ENCODE results near the gene ACACA.

ACACA gene

GRCh38 chr17:37047631-37048104 is 359.0 kb downstream of the ACACA start:
- TF ChIP-seq ZNF274 (IDR thresholded peaks at IDR 0.05; ENCODE audit: low read depth, low read length): no peak
- H3K4me3 ChIP-seq (ENCODE audit: low read length): no peak overlapping the region

- TF ChIP-seq ZNF274 (IDR thresholded peaks at IDR 0.05; ENCODE audit: low read depth, low read length): no peak
- H3K4me3 ChIP-seq (ENCODE audit: low read length): no peak overlapping the region
Measured at GRCh38 chr17:37045351-37045922, 361.2 kb downstream of the ACACA start.

- no peak overlapping the region for H3K4me3 ChIP-seq (ENCODE audit: low read length)
- no peak for TF ChIP-seq ZNF274 (IDR thresholded peaks at IDR 0.05; ENCODE audit: low read depth, low read length)
Measured at GRCh38 chr17:37043201-37043600, 363.4 kb downstream of the ACACA start.

GRCh38 chr17:37041932-37042331 is 364.7 kb downstream of the ACACA start:
- TF ChIP-seq ZNF274 (IDR thresholded peaks at IDR 0.05; ENCODE audit: low read depth, low read length): no peak
- H3K4me3 ChIP-seq (ENCODE audit: low read length): no peak overlapping the region

GRCh38 chr17:37039269-37039668 is 367.4 kb downstream of the ACACA start:
- no peak for TF ChIP-seq ZNF274 (IDR thresholded peaks at IDR 0.05; ENCODE audit: low read depth, low read length)
- H3K4me3 ChIP-seq (ENCODE audit: low read length): no peak overlapping the region

- no peak overlapping the region for H3K4me3 ChIP-seq (ENCODE audit: low read length)
- TF ChIP-seq ZNF274 (IDR thresholded peaks at IDR 0.05; ENCODE audit: low read depth, low read length): no peak
Measured at GRCh38 chr17:37037590-37038155, 369.0 kb downstream of the ACACA start.
